MM.1S (cell line): ENCODE data around the gene SERP2.

ENCODE experiments used
- DNase-seq: peaks from one replicate; pipeline ENCODE4 v3.0.0-alpha.2; 2015
- H2AFZ ChIP-seq: fragments of 300-600 bp; sonication (generic); 2 replicates; pipeline ENCODE4 v1.6.0; 2016; ENCODE audit warnings: antibody characterized with exemption, low read length
- H3F3A ChIP-seq: fragments of 300-600 bp; sonication (generic); 2 replicates; pipeline ENCODE4 v1.6.1; 2016; ENCODE audit warnings: mild to moderate bottlenecking, antibody characterized with exemption, low read length, moderate library complexity, mixed read lengths; ENCODE audit not compliant: insufficient read depth
- H3K27ac ChIP-seq: fragments of 300-600 bp; sonication (generic); 2 replicates; pipeline ENCODE4 v1.5.1; 2016; ENCODE audit warnings: mild to moderate bottlenecking, low read length
- H3K27me3 ChIP-seq: fragments of 300-600 bp; sonication (generic); replicated peaks from 2 replicates; pipeline ENCODE4 v1.6.0; 2016; ENCODE audit warnings: low read length; ENCODE audit not compliant: insufficient read depth
- H3K36me3 ChIP-seq: fragments of 300-600 bp; sonication (generic); replicated peaks from 2 replicates; pipeline ENCODE4 v1.6.1; 2016; ENCODE audit warnings: mild to moderate bottlenecking, low read length, mixed read lengths; ENCODE audit not compliant: insufficient read depth
- H3K4me1 ChIP-seq: fragments of 300-600 bp; sonication (generic); 2 replicates; pipeline ENCODE4 v1.6.1; 2016; ENCODE audit warnings: low read length, mixed read lengths
- H3K4me2 ChIP-seq: fragments of 300-600 bp; sonication (generic); 2 replicates; pipeline ENCODE4 v1.6.0; 2016; ENCODE audit warnings: low read depth, low read length
- H3K4me3 ChIP-seq: fragments of 300-600 bp; sonication (generic); 2 replicates; pipeline ENCODE4 v1.5.1; 2016; ENCODE audit warnings: low read length, mixed read lengths
- H3K79me2 ChIP-seq: fragments of 300-600 bp; sonication (generic); 2 replicates; pipeline ENCODE4 v1.6.1; 2016; ENCODE audit warnings: mixed run types, low read length, mixed read lengths
- H3K9ac ChIP-seq: fragments of 300-600 bp; sonication (generic); 2 replicates; pipeline ENCODE4 v1.6.1; 2016; ENCODE audit warnings: low read length, mixed read lengths
- H3K9me2 ChIP-seq: fragments of 300-600 bp; sonication (generic); replicated peaks from 2 replicates; pipeline ENCODE4 v1.6.1; 2016; ENCODE audit warnings: mild to moderate bottlenecking, low read length, mixed read lengths; ENCODE audit not compliant: insufficient read depth
- H3K9me3 ChIP-seq: fragments of 300-600 bp; sonication (generic); replicated peaks from 2 replicates; pipeline ENCODE4 v1.6.1; 2016; ENCODE audit warnings: mild to moderate bottlenecking, low read length, mixed read lengths; ENCODE audit not compliant: insufficient read depth
- H4K20me1 ChIP-seq: fragments of 300-600 bp; sonication (generic); 2 replicates; pipeline ENCODE4 v1.6.1; 2016; ENCODE audit warnings: mild to moderate bottlenecking, low read length, moderate library complexity, mixed read lengths; ENCODE audit not compliant: insufficient read depth
- CTCF ChIP-seq: fragments of 300-600 bp; sonication (generic); IDR thresholded peaks from 2 replicates; pipeline ENCODE4 v1.5.1; 2016; ENCODE audit warnings: antibody characterized with exemption, low read length, mixed read lengths
- EZH2 ChIP-seq: fragments of 300-600 bp; sonication (generic); optimal IDR thresholded peaks from 2 replicates; pipeline ENCODE3; 2017; ENCODE audit warnings: low read depth, mild to moderate bottlenecking, antibody characterized with exemption, low read length, mixed read lengths
- EZH2phosphoT487 ChIP-seq: fragments of 300-600 bp; sonication (generic); IDR thresholded peaks from 2 replicates; pipeline ENCODE4 v1.6.1; 2018; ENCODE audit warnings: antibody characterized with exemption, low read length

The SERP2 gene

DNA sequence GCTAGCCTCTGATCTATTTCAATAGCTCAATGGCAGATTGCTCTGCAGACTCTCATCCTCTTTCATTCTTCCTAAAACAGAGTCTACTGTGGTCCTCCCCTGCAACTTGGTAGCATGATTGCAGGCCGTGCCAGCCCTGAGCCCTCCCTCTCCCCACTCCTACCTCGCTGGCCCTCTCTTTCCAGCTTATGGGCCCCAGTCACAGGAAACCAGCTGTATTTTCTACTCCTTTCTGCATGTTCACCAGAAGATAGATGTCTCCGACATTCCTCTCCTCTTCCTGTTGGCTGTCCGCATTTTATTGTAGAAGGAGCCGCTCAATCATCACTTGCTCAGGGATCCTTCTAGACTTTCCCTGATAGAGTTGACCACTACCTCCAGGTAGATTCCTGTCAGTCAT lies 50.2 kb downstream of the SERP2 start:
- DNase-seq, result no peak
- H3K27me3 ChIP-seq, result no peaks in the 10 kb centered on the region
- no peak for TF ChIP-seq EZH2phosphoT487
- no peak for TF ChIP-seq CTCF
- TF ChIP-seq EZH2, result no peak

GRCh38 chr13:44425041-44425814 lies 51.6 kb downstream of the SERP2 start:
- Histone ChIP-seq H3K4me2 (no peak overlapping the region), H3K9ac (no peak overlapping the region), H3K4me1 (no peaks in the 10 kb centered on the region), H3K27me3 (no peaks in the 10 kb centered on the region), H3K79me2 (no peaks in the 10 kb centered on the region), H3K27ac (no peak overlapping the region), H2AFZ (no peak overlapping the region), H4K20me1 (no peaks in the 10 kb centered on the region), H3K4me3 (no peak overlapping the region), H3F3A (no peaks in the 10 kb centered on the region), H3K36me3 (no peaks in the 10 kb centered on the region), H3K9me3 (no peaks in the 10 kb centered on the region), H3K9me2 (no peaks in the 10 kb centered on the region)
- no peak for DNase-seq
- TF ChIP-seq EZH2phosphoT487 (no peak), EZH2 (no peak), CTCF (no peak)

More for the DNA sequence above, 50.2 kb downstream of the SERP2 start:
- H3K36me3 ChIP-seq, result no peaks in the 10 kb centered on the region
- no peak overlapping the region for H3K4me3 ChIP-seq
- no peaks in the 10 kb centered on the region for H4K20me1 ChIP-seq
- no peaks in the 10 kb centered on the region for H3K9me3 ChIP-seq
- H3K9ac ChIP-seq, result no peak overlapping the region
- no peak overlapping the region for H3K27ac ChIP-seq
- H3K4me1 ChIP-seq, result no peaks in the 10 kb centered on the region
- no peak overlapping the region for H3K4me2 ChIP-seq
- no peaks in the 10 kb centered on the region for H3K79me2 ChIP-seq
- H2AFZ ChIP-seq, result no peak overlapping the region
- H3F3A ChIP-seq, result no peaks in the 10 kb centered on the region
- no peaks in the 10 kb centered on the region for H3K9me2 ChIP-seq

DNA sequence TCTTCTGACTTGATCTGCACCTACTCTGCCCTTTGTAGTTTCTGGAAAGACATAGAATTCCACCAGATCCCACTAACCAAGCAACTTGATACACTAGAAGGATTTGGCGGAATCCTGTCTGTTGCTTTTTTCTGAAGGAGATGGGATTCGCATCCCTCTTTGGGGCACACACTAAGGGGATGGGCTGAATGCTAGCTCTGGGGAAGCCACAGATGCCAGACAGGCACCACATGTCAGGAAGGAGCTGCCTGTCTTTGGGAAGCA lies 52.1 kb downstream of the SERP2 start:
- no peak overlapping the region for H3K9ac ChIP-seq
- H4K20me1 ChIP-seq, result no peaks in the 10 kb centered on the region
- no peaks in the 10 kb centered on the region for H3K27me3 ChIP-seq
- H3K79me2 ChIP-seq, result no peaks in the 10 kb centered on the region
- no peaks in the 10 kb centered on the region for H3K4me1 ChIP-seq
- TF ChIP-seq CTCF (no peak), EZH2phosphoT487 (no peak), EZH2 (no peak)
- H3K9me2 ChIP-seq, result no peaks in the 10 kb centered on the region
- no peak overlapping the region for H3K27ac ChIP-seq
- no peaks in the 10 kb centered on the region for H3K9me3 ChIP-seq
- H3F3A ChIP-seq, result no peaks in the 10 kb centered on the region
- no peaks in the 10 kb centered on the region for H3K36me3 ChIP-seq
- no peak overlapping the region for H2AFZ ChIP-seq
- H3K4me2 ChIP-seq, result no peak overlapping the region
- no peak overlapping the region for H3K4me3 ChIP-seq
- no peak for DNase-seq
